ENCODE measurements around the gene ARPC2. TPM values are rescaled to one million over a fixed set of nuclear protein-coding genes. Genes with fewer than 3 reads are reported as not detected.
A peak's percentile ranks its signal among the peaks of the same experiment; 100 is the strongest.

ARPC2 gene
- total RNA-seq, 1 donor from 2014 or later, result 276 TPM

DNA sequence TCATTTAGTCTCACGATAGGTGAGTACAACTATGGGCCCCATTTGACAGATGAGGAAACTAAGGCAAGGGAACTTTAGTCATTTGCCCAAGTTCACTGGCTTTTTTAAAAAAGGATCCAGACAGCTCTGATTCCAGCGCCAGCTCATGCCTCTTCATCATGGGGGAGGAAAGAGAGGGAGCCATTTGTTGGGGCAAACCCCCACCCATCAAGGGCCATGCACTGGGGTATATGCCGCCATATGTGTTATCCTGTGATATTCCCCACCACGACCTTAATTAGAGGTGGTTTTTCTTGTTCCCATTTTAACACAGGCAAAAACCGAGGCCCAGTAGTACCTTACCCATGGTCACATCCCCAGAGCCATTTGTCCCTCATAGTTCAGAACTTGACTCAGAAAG lies 43.2 kb downstream of the ARPC2 start:
- DNase-seq (ENCODE audit: low spot score in 2 of 2, unreplicated experiment in 2 of 2), result no peak
- Mint-ChIP-seq H3K36me3 (peaks cover 10% of the 10 kb centered on the region), H3K27ac (peak overlapping the region; percentile 43), H3K4me1 (peaks cover 31% of the 10 kb centered on the region), H3K4me3 (no peak overlapping the region), H3K27me3 (ENCODE audit: low read depth) (no peaks in the 10 kb centered on the region), H3K9me3 (no peaks in the 10 kb centered on the region)
- TF ChIP-seq, protein P1, sequence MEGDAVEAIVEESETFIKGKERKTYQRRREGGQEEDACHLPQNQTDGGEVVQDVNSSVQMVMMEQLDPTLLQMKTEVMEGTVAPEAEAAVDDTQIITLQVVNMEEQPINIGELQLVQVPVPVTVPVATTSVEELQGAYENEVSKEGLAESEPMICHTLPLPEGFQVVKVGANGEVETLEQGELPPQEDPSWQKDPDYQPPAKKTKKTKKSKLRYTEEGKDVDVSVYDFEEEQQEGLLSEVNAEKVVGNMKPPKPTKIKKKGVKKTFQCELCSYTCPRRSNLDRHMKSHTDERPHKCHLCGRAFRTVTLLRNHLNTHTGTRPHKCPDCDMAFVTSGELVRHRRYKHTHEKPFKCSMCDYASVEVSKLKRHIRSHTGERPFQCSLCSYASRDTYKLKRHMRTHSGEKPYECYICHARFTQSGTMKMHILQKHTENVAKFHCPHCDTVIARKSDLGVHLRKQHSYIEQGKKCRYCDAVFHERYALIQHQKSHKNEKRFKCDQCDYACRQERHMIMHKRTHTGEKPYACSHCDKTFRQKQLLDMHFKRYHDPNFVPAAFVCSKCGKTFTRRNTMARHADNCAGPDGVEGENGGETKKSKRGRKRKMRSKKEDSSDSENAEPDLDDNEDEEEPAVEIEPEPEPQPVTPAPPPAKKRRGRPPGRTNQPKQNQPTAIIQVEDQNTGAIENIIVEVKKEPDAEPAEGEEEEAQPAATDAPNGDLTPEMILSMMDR (IDR thresholded peaks at IDR 0.05; ENCODE audit: unreplicated experiment), result no peak

DNA sequence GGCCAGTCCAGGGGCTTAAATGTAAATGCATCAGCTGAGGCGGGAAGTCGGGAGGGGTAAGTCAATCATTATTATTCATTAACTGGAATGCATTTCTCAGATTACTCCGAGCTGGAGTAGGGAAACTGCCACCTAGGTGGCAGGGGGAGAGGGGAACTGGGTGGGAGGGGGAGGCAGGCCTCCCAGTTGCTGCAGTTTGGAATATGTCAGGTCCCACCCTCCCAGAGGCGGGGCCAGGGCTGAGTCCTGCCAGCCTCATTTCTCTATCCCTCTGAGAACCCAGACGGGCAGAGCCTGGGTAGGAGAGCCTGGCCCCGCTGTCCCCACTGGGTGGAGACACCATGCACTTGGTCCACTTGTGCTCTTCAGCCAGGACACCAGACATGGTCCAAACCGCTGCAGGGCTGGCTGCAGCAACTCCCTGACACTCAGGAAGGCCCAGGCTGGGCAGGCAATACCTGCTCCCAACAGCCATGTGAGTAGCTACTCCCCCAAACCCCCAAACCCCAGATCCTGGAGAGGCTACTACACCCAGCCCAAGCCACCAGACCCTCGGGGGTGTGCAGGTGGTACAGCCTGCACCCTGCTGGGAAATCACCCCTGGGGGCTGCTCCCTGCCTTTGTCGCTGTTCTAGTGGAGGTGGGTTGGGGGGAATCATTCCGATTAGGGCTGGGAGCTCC lies 43.9 kb downstream of the ARPC2 start, which contains the start of gene GPBAR1:
GPBAR1 (plus strand) TSS at position 274 of the 681 bp plus-strand sequence. CDS start 1,710 bp downstream, outside the sequence.
- H3K4me1 Mint-ChIP-seq, result peaks cover 31% of the 10 kb centered on the region
- peaks cover 8% of the 10 kb centered on the region for H3K36me3 Mint-ChIP-seq
- TF ChIP-seq, protein P1 (IDR thresholded peaks at IDR 0.05; ENCODE audit: unreplicated experiment), result no peak
- no peaks in the 10 kb centered on the region for H3K9me3 Mint-ChIP-seq
- H3K4me3 Mint-ChIP-seq, result no peak within 1 kb of the TSS
- DNase-seq (ENCODE audit: low spot score in 2 of 2, unreplicated experiment in 2 of 2), result no peak
- H3K27ac Mint-ChIP-seq, result peak within 1 kb of the TSS; percentile 90
- H3K27me3 Mint-ChIP-seq (ENCODE audit: low read depth), result no peaks in the 10 kb centered on the region

DNA sequence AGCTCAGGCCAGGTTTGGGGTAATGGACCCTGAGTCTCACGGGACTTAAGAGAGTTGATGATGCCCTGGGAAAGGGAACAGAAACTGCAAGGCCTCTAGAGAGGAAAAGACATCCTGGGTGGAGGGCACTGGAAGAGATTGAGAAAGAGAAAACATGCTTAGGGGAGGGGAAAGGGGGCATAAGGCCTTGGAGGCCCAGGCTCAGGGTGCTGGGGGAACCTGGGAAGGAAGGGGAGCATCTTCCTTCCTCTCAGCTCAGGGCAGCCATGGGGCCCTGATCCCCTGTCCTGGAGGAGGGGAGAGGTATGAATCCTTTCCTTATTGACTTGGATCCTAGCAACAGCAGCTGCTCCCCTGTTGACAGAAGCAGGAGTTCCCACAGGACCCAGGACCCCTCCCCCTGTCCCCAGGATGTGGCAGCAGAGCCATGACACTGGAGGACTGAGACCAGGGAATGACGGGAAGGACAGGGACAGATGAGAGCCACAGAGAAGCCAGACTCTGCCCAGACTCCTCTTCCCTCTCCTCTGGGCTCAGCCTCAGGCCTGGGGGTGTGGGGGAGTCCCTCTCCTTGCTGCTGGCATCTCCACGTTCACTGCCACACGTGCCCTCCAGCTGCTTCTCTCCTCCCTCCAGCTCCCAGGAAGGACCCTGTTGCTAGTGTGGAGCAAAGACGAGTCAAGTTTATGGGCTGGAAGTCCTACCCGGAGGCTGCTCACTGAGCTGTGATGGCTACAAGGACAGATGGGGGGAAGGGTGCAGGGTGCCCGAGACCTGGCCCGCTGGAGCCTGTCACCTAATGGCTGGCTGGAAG lies 44.6 kb downstream of the ARPC2 start:
- H3K4me1 Mint-ChIP-seq, result peaks cover 31% of the 10 kb centered on the region

DNA sequence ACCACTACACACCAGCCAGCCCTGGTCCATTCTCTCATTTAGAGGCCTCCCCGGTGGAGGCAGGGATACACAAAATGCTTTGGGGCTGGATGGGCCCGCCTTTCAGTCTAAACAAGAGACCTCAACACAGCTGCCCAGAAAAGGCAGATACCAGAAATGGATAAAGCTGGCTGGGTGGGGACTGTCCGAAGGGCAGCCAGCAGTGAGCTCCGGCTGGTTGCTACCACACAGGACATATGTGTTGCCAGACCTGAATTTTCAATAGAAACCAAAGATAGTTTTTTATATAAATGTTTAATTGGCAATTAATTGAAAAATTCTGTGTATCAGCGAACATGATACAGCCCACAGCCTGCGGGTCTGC lies 45.2 kb downstream of the ARPC2 start:
- Mint-ChIP-seq H3K4me1 (peaks cover 31% of the 10 kb centered on the region), H3K36me3 (peaks cover 10% of the 10 kb centered on the region), H3K27me3 (ENCODE audit: low read depth) (no peaks in the 10 kb centered on the region), H3K27ac (no peak overlapping the region), H3K4me3 (no peak overlapping the region), H3K9me3 (no peaks in the 10 kb centered on the region)
- TF ChIP-seq, protein P1 (IDR thresholded peaks at IDR 0.05; ENCODE audit: unreplicated experiment), result no peak
- no peak for DNase-seq (ENCODE audit: low spot score in 2 of 2, unreplicated experiment in 2 of 2)

More for the DNA sequence above, 44.6 kb downstream of the ARPC2 start:
- Mint-ChIP-seq H3K9me3 (no peaks in the 10 kb centered on the region), H3K36me3 (peaks cover 7% of the 10 kb centered on the region), H3K27ac (peak overlapping the region; percentile 30), H3K4me3 (no peak overlapping the region), H3K27me3 (ENCODE audit: low read depth) (no peaks in the 10 kb centered on the region)
- DNase-seq (ENCODE audit: low spot score in 2 of 2, unreplicated experiment in 2 of 2), result no peak
- TF ChIP-seq, protein P1 (IDR thresholded peaks at IDR 0.05; ENCODE audit: unreplicated experiment), result no peak

DNA sequence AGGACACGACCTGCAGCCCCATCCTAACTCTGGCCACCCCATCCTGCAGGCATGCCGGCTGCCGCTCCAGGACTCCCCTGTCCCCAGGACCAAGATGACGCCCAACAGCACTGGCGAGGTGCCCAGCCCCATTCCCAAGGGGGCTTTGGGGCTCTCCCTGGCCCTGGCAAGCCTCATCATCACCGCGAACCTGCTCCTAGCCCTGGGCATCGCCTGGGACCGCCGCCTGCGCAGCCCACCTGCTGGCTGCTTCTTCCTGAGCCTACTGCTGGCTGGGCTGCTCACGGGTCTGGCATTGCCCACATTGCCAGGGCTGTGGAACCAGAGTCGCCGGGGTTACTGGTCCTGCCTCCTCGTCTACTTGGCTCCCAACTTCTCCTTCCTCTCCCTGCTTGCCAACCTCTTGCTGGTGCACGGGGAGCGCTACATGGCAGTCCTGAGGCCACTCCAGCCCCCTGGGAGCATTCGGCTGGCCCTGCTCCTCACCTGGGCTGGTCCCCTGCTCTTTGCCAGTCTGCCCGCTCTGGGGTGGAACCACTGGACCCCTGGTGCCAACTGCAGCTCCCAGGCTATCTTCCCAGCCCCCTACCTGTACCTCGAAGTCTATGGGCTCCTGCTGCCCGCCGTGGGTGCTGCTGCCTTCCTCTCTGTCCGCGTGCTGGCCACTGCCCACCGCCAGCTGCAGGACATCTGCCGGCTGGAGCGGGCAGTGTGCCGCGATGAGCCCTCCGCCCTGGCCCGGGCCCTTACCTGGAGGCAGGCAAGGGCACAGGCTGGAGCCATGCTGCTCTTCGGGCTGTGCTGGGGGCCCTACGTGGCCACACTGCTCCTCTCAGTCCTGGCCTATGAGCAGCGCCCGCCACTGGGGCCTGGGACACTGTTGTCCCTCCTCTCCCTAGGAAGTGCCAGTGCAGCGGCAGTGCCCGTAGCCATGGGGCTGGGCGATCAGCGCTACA lies 45.9 kb downstream of the ARPC2 start:
- Mint-ChIP-seq H3K4me3 (no peak overlapping the region), H3K4me1 (peaks cover 27% of the 10 kb centered on the region), H3K27ac (no peak overlapping the region), H3K36me3 (peaks cover 14% of the 10 kb centered on the region), H3K27me3 (ENCODE audit: low read depth) (no peaks in the 10 kb centered on the region), H3K9me3 (no peaks in the 10 kb centered on the region)
- TF ChIP-seq, protein P1 (IDR thresholded peaks at IDR 0.05; ENCODE audit: unreplicated experiment), result no peak
- DNase-seq (ENCODE audit: low spot score in 2 of 2, unreplicated experiment in 2 of 2), result no peak
